ENCODE measurements around the gene NANOS1. TPM values are rescaled to one million over a fixed set of nuclear protein-coding genes. Genes with fewer than 3 reads are reported as not detected.

The NANOS1 gene
- total and polyA plus RNA-seq, 2 experiments from 2014 or later, result 3.8 to 6.2 TPM

- Histone ChIP-seq H3K27ac (peak overlapping the region; percentile 99), H3K4me1 (ENCODE audit: insufficient read depth) (peaks cover 12% of the 10 kb centered on the region), H3K79me2 (peaks cover 72% of the 10 kb centered on the region)
Observed at GRCh38 chr10:119078422-119079179, 49.1 kb downstream of the NANOS1 start.

GRCh38 chr10:119079599-119080520 is 50.3 kb downstream of the NANOS1 start:
- Histone ChIP-seq H3K27me3 (no peaks in the 10 kb centered on the region), H3K79me2 (peaks cover 60% of the 10 kb centered on the region), H4K20me1 (ENCODE audit: insufficient read depth, poor library complexity, severe bottlenecking) (peaks cover 51% of the 10 kb centered on the region), H3K4me3 (peak overlapping the region; percentile 96), H3K36me3 (replicated peaks; ENCODE audit: insufficient read depth, low read depth) (no peaks in the 10 kb centered on the region), H2AFZ (peak overlapping the region; percentile 63), H3K4me2 (peak overlapping the region; percentile 87), H3K27ac (peak overlapping the region; percentile 99), H3K9me3 (ENCODE audit: low read depth) (no peaks in the 10 kb centered on the region), H3K4me1 (ENCODE audit: insufficient read depth) (peaks cover 12% of the 10 kb centered on the region), H3K9me2 (replicated peaks; ENCODE audit: insufficient read depth) (no peaks in the 10 kb centered on the region)
- TF ChIP-seq EZH2phosphoT487 (IDR thresholded peaks at IDR 0.05; ENCODE audit: low read depth, severe bottlenecking, unreplicated experiment), result no peak
- TF ChIP-seq CTCF (IDR thresholded peaks at IDR 0.05; ENCODE audit: poor library complexity), result no peak
- TF ChIP-seq EZH2 (IDR thresholded peaks at IDR 0.05; ENCODE audit: borderline replicate concordance), result no peak
- WGBS (ENCODE audit: low lambda C conversion rate, missing lambda C conversion rate), result under 1% methylated on average over 38 of the region's 48 CpGs
- peak; percentile 91 for DNase-seq (ENCODE audit: low spot score)

More at GRCh38 chr10:119078422-119079179, 49.1 kb downstream of the NANOS1 start:
- no peak overlapping the region for H2AFZ ChIP-seq
- DNase-seq (ENCODE audit: low spot score), result no peak
- peak overlapping the region; percentile 87 for H3K4me2 ChIP-seq
- H3K9me3 ChIP-seq (ENCODE audit: low read depth), result no peaks in the 10 kb centered on the region
- H4K20me1 ChIP-seq (ENCODE audit: insufficient read depth, poor library complexity, severe bottlenecking), result peaks cover 62% of the 10 kb centered on the region
- no peaks in the 10 kb centered on the region for H3K36me3 ChIP-seq (replicated peaks; ENCODE audit: insufficient read depth, low read depth)
- no peaks in the 10 kb centered on the region for H3K27me3 ChIP-seq
- WGBS (ENCODE audit: low lambda C conversion rate, missing lambda C conversion rate), result 40% methylated on average over 10 of the region's 10 CpGs
- H3K9me2 ChIP-seq (replicated peaks; ENCODE audit: insufficient read depth), result no peaks in the 10 kb centered on the region
- H3K4me3 ChIP-seq, result peak overlapping the region; percentile 96
- TF ChIP-seq EZH2 (IDR thresholded peaks at IDR 0.05; ENCODE audit: borderline replicate concordance), result no peak
- TF ChIP-seq CTCF (IDR thresholded peaks at IDR 0.05; ENCODE audit: poor library complexity), result no peak
- TF ChIP-seq EZH2phosphoT487 (IDR thresholded peaks at IDR 0.05; ENCODE audit: low read depth, severe bottlenecking, unreplicated experiment), result no peak

DNA sequence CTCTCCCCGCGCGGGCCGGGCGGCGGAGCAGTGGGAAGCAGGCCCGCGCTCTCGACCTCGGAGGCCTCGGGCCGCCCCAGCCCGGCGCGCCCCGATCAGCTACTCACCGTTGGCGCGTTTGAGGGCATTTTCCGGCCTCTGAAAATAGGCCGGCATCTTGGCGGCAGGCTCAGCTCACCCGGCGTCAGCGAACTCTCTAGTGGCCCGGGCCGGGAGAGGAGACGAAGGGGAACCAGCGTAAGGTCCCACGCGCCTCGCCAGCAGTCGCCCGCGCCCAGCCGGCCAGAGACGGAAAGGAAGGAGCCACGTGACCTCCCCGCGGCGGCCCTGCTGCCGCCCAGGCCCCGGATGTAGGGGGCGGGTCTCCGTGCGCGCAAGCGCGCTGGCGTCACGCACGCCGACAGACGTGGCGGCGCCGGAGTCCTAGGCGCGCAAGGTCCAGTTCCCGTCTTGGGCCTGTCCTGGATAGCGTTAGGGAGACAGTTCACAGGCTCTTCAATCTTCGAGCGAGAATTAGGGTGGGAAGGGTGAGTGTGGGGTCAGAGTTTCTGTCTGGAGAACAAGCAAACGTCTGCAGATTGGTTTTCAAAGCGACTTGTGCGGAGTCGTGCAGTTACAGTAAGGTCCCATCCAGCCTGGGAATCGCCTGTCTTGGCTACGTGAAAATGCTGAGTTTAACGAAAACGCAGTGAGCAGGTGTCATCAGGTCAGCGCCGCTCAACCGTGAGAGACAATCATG is 51.2 kb downstream of the NANOS1 start, which contains the start of gene EIF3A:
EIF3A (minus strand) TSS at position 297 of the 739 bp plus-strand sequence; CDS start at position 156, 141 bp downstream.
- H4K20me1 ChIP-seq (ENCODE audit: insufficient read depth, poor library complexity, severe bottlenecking), result peaks cover 42% of the 10 kb centered on the region
- H3K4me2 ChIP-seq, result peak within 1 kb of the TSS; percentile 87
- WGBS (ENCODE audit: low lambda C conversion rate, missing lambda C conversion rate), result under 1% methylated on average over 72 of the region's 74 CpGs
- H3K9me2 ChIP-seq (replicated peaks; ENCODE audit: insufficient read depth), result no peaks in the 10 kb centered on the region
- no peaks in the 10 kb centered on the region for H3K9me3 ChIP-seq (ENCODE audit: low read depth)
- H3K79me2 ChIP-seq, result peaks cover 52% of the 10 kb centered on the region
- peaks cover 12% of the 10 kb centered on the region for H3K4me1 ChIP-seq (ENCODE audit: insufficient read depth)
- H3K36me3 ChIP-seq (replicated peaks; ENCODE audit: insufficient read depth, low read depth), result no peaks in the 10 kb centered on the region
- no peaks in the 10 kb centered on the region for H3K27me3 ChIP-seq
- no peak for TF ChIP-seq CTCF (IDR thresholded peaks at IDR 0.05; ENCODE audit: poor library complexity)
- TF ChIP-seq EZH2phosphoT487 (IDR thresholded peaks at IDR 0.05; ENCODE audit: low read depth, severe bottlenecking, unreplicated experiment), result no peak
- TF ChIP-seq EZH2 (IDR thresholded peaks at IDR 0.05; ENCODE audit: borderline replicate concordance), result no peak
- H2AFZ ChIP-seq, result peak within 1 kb of the TSS; percentile 72
- H3K27ac ChIP-seq, result peak within 1 kb of the TSS; percentile 99
- DNase-seq (ENCODE audit: low spot score), result peak; percentile 97
- peak within 1 kb of the TSS; percentile 96 for H3K4me3 ChIP-seq
